ENCODE measurements around the gene PEX11G. TPM values are rescaled to one million over a fixed set of nuclear protein-coding genes. Genes with fewer than 3 reads are reported as not detected.

Gene PEX11G
- total and polyA plus RNA-seq, 2 of the 8 experiments (the other 6 are each of a cell fraction or from before 2014, with no cell fraction given), result 2.1 to 4.3 TPM

DNA sequence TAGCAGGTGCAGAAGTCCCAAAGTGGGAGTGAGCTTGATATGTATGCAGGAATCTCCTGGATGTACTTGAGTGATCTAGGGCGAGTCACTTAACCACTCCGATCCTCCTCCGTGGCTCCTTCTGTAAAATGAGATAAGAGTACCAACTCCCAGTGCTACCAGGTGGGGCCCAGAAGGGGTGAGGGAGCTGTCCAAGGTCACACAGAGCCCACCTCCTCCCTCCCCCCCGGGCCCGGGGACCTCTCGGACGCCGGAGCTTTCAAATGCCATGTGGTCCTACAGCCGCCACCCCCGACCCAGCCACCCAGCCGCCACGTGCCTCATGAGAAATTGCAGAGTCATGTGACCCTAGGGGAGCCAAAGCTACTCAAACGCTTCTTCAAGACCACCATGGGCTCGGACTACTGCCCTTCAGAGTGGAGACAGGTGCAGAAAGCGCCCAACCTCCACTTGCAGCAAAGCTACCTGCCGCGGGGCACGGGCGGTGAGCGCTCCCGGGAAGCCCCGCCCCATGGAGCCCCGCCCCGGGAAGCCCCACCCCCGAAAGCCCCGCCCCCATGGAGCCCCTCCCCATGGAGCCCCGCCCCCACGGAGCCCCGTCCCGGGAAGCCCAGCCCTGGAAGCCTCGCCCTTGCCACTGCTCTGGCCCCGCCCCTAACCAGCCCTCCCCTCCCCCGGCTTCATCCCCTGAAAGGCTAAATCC lies 17.0 kb upstream of the PEX11G start:
- H3K4me2 ChIP-seq (ENCODE audit: insufficient read depth in 1 of 2, low read depth in 2 of 2, low read length in 2 of 2), result peak overlapping the region; percentile 77 to 87
- H4K5ac ChIP-seq (ENCODE audit: insufficient read length, low read depth, low read length), result no peak overlapping the region
- H3K79me1 ChIP-seq (ENCODE audit: low read depth, low read length), result no peaks in the 10 kb centered on the region
- no peaks in the 10 kb centered on the region for H3K36me3 ChIP-seq (ENCODE audit: control insufficient read depth in 2 of 4, insufficient read depth in 4 of 4, low read length in 3 of 4)
- H3K4me1 ChIP-seq (replicated peaks in 1 of 4; ENCODE audit: control insufficient read depth in 3 of 4, insufficient read depth in 4 of 4, low read length in 3 of 4), result peaks cover 0 to 16% (median 13%) of the 10 kb centered on the region in 4 experiments; a peak in 5 of 7 replicates
- H3K4ac ChIP-seq (replicated peaks; ENCODE audit: insufficient read length, low read depth, low read length), result no peak overlapping the region
- peak overlapping the region; percentile 97; the same call in 1 of the 2 replicates for H2AFZ ChIP-seq (ENCODE audit: low read length)
- no peak overlapping the region for H3K56ac ChIP-seq (replicated peaks; ENCODE audit: insufficient read length, low read depth, low read length)
- H3K27me3 ChIP-seq (replicated peaks in 1 of 4; ENCODE audit: control insufficient read depth in 3 of 4, extremely low read depth in 1 of 4, insufficient read depth in 3 of 4, low read length in 3 of 4), result peaks cover 0 to 19% (median 13%) of the 10 kb centered on the region in 4 experiments; a peak in 5 of 7 replicates
- ChIA-PET CTCF (ENCODE audit: partially characterized antibody) (interaction anchor here (1.0 to 2.2 kb wide), 9 partner anchors 9 to 363 kb away, joined by 3 to 10 read pairs (median 4); partner anchors contain the start of gene ZNF358), POLR2A (ENCODE audit: partially characterized antibody) (interaction anchor here (0.8 to 2.8 kb wide), 5 partner anchors 10 to 85 kb away, joined by 3 to 12 read pairs (median 4); partner anchors contain the start of gene ZNF358)
- no peak overlapping the region for H3K9ac ChIP-seq (replicated peaks in 1 of 4; ENCODE audit: extremely low read depth in 1 of 4, low read depth in 3 of 4, low read length in 3 of 4)
- peak overlapping the region; percentile 38 to 59 (median 45); a peak in 7 of 8 replicates for H3K4me3 ChIP-seq (ENCODE audit: extremely low read depth in 1 of 4, insufficient read depth in 2 of 4, low read depth in 3 of 4, low read length in 4 of 4)
- no peak overlapping the region for H3K14ac ChIP-seq (ENCODE audit: insufficient read length)
- H2BK120ac ChIP-seq (replicated peaks; ENCODE audit: low read depth, low read length), result no peak overlapping the region
- H2BK20ac ChIP-seq (ENCODE audit: low read length), result no peak overlapping the region
- no peak overlapping the region for H2BK12ac ChIP-seq (ENCODE audit: low read depth, low read length)
- DNase-seq (ENCODE audit: low read depth in 1 of 2, low spot score in 2 of 2) (peak in 1 of 2 experiments; percentile 81), FAIRE-seq (no peak)
- H4K91ac ChIP-seq (replicated peaks; ENCODE audit: insufficient read length, low read length), result no peak overlapping the region
- H4K20me1 ChIP-seq (replicated peaks in 1 of 2; ENCODE audit: control insufficient read depth in 1 of 2, insufficient read depth in 2 of 2, low read length in 2 of 2), result no peaks in the 10 kb centered on the region
- H4K8ac ChIP-seq (ENCODE audit: extremely low read depth, insufficient read depth, low read length), result peak overlapping the region; percentile 26; the same call in 1 of the 2 replicates
- no peaks in the 10 kb centered on the region for H3K9me3 ChIP-seq (ENCODE audit: insufficient read depth in 2 of 2, low read depth in 1 of 2, low read length in 1 of 2)
- no peak overlapping the region; the same call in 1 of the 2 replicates for H2BK5ac ChIP-seq (ENCODE audit: low read depth, low read length)
- 11% methylated on average over 20 of the region's 33 CpGs; no CpG with 5 or more reads in 1 of the 2 experiments for WGBS, 2 experiments (ENCODE audit: extremely low coverage in 1 of 2, insufficient coverage in 1 of 2, insufficient read length in 1 of 2, insufficient replicate concordance in 2 of 2, low coverage in 1 of 2, low lambda C conversion rate in 2 of 2, missing lambda C conversion rate in 1 of 2)
- peak overlapping the region; percentile 93; the same call in 1 of the 2 replicates for H3K18ac ChIP-seq (ENCODE audit: extremely low read depth, low read length)
- H3K23ac ChIP-seq (ENCODE audit: insufficient read length), result no peak overlapping the region
- H2AK5ac ChIP-seq (ENCODE audit: low read depth, low read length), result no peak overlapping the region
- H3K23me2 ChIP-seq (ENCODE audit: low read depth, low read length), result peaks cover 12% of the 10 kb centered on the region; the same call in 1 of the 2 replicates
- peak overlapping the region; percentile 5; the same call in 1 of the 2 replicates for H2BK15ac ChIP-seq (ENCODE audit: low read length)
- no peaks in the 10 kb centered on the region for H3K79me2 ChIP-seq (ENCODE audit: control insufficient read depth in 1 of 2, insufficient read depth in 2 of 2, low read length in 2 of 2)
- H3K27ac ChIP-seq (ENCODE audit: low read depth, low read length), result no peak overlapping the region
- TF ChIP-seq SAP30 (IDR thresholded peaks at IDR 0.05; ENCODE audit: insufficient read depth, insufficient replicate concordance, low read length) (peak; percentile 42), SIN3A (conservative IDR thresholded peaks at IDR 0.05 in 1 of 2, IDR thresholded peaks at IDR 0.05 in 1 of 2; ENCODE audit: low read depth in 1 of 2, low read length in 2 of 2) (peak; percentile 76 to 90; a peak in 2 of 4 replicates)
- TF ChIP-seq, protein P1, sequence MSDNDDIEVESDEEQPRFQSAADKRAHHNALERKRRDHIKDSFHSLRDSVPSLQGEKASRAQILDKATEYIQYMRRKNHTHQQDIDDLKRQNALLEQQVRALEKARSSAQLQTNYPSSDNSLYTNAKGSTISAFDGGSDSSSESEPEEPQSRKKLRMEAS (IDR thresholded peaks at IDR 0.05), result peak; percentile 93
- TF ChIP-seq, protein P2, sequence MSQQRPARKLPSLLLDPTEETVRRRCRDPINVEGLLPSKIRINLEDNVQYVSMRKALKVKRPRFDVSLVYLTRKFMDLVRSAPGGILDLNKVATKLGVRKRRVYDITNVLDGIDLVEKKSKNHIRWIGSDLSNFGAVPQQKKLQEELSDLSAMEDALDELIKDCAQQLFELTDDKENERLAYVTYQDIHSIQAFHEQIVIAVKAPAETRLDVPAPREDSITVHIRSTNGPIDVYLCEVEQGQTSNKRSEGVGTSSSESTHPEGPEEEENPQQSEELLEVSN (IDR thresholded peaks at IDR 0.05), result peak; percentile 70
- TF ChIP-seq, protein P3, sequence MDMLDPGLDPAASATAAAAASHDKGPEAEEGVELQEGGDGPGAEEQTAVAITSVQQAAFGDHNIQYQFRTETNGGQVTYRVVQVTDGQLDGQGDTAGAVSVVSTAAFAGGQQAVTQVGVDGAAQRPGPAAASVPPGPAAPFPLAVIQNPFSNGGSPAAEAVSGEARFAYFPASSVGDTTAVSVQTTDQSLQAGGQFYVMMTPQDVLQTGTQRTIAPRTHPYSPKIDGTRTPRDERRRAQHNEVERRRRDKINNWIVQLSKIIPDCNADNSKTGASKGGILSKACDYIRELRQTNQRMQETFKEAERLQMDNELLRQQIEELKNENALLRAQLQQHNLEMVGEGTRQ (IDR thresholded peaks at IDR 0.05; ENCODE audit: low read length), result peak; percentile 76
- TF ChIP-seq, protein P4, sequence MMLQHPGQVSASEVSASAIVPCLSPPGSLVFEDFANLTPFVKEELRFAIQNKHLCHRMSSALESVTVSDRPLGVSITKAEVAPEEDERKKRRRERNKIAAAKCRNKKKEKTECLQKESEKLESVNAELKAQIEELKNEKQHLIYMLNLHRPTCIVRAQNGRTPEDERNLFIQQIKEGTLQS (IDR thresholded peaks at IDR 0.05; ENCODE audit: insufficient read depth, low read depth, low read length), result 0 out of 2 replicates have a peak, but pooled peaks have one; percentile 23
